Measurements from ENCODE around the gene BCR.

BCR gene

DNA sequence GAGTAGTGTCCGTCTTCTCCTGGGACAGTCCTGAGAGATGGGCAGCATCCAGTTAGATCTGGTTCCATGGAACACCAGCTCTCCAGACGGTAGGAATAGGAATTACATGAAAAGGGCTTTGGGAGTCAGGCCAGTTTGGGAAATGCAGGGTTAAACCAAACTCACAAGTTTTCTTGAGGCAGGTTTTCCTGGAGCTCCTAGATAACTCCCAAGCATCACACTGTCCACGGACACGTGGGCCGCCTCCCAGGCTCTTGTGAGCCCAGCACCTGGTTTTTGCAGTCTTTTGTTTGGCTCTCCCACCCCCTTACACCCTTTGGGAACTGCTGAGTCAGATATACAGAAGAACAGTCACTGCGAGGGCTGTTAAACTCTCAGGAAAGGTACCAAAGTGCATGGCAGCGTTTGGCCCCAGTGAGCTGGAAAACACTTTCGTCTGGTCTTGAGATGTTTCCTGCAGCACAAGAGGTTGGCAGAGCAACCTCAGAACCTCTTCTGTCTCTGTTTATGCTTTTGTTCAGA lies 90.0 kb downstream of the BCR start:
- WGBS (ENCODE audit: extremely low coverage, insufficient coverage, insufficient read length): no CpG with 5 or more reads among the region's 8 CpGs
- Histone ChIP-seq H4K91ac (ENCODE audit: low read depth, low read length) (no peak overlapping the region), H3K27me3 (ENCODE audit: insufficient read depth, low read length) (no peaks in the 10 kb centered on the region)

DNA sequence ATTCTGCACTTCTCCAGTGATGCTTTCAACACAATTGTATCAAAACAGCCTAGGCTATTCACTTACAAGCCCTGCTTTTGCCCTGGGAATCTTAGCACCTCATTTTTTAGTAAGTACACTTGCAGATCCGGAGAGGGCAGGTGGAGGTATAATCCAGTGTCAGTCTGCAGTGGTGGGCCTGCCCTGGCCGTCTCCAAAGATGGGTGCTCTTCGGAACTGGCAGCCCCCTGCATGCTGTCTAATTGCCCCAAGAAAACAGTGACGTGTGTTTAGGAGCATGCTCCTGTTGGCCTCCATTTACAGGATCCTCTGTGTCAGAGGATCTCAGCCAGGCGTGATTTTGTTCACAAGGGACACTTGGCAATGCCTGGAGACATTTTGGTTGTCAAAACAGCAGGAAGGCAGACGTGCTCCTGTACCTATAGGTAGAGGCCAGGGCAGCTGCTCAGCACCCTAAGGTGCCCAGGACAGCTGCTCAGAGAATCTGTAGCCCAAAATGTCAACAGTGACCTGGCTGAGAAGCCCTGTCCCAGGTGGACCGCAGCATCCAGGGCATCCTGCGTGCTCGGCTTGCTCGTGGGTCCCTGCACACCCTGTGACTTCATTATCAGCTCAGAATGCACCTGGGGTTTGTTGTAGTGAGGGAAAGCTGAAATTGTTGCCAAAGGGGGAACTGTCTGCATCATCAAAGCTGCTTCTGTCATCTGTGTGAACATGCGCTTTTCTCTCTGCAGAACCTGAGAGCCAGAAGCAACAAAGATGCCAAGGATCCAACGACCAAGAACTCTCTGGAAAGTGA lies 90.7 kb downstream of the BCR start:
- Histone ChIP-seq H2BK120ac (ENCODE audit: insufficient read depth, low read length, poor library complexity) (no peak overlapping the region), H2BK5ac (ENCODE audit: low read depth, low read length, poor library complexity) (no peak overlapping the region), H3K36me3 (ENCODE audit: control insufficient read depth in 1 of 2, insufficient read depth in 2 of 2, low read length in 2 of 2) (peaks cover 79 to 84% of the 10 kb centered on the region in 2 experiments), H3K4me2 (ENCODE audit: low read length) (no peak overlapping the region), H4K91ac (ENCODE audit: low read depth, low read length) (no peak overlapping the region), H3K23ac (ENCODE audit: low read length) (no peak overlapping the region), H2BK12ac (ENCODE audit: low read length) (no peak overlapping the region), H3K4me3 (ENCODE audit: low read depth, low read length) (no peak overlapping the region), H4K8ac (ENCODE audit: low read depth, low read length) (no peak overlapping the region), H3K27ac (ENCODE audit: low read depth, low read length) (no peak overlapping the region), H4K12ac (ENCODE audit: low read depth, low read length) (no peak overlapping the region), H3K9me3 (ENCODE audit: insufficient read depth, low read depth, low read length) (no peaks in the 10 kb centered on the region), H3K9ac (ENCODE audit: low read length) (no peak overlapping the region), H2AK5ac (ENCODE audit: low read length) (no peak overlapping the region), H2AFZ (ENCODE audit: insufficient read depth, low read length, poor library complexity) (no peak overlapping the region), H3K14ac (ENCODE audit: low read length) (no peak overlapping the region), H3K79me1 (ENCODE audit: low read length) (no peaks in the 10 kb centered on the region), H3K4me1 (ENCODE audit: control insufficient read depth in 1 of 2, insufficient read depth in 2 of 2, low read length in 2 of 2) (no peaks in the 10 kb centered on the region), H3K27me3 (ENCODE audit: insufficient read depth, low read length) (no peaks in the 10 kb centered on the region), H3K18ac (ENCODE audit: low read length) (no peak overlapping the region), H3K79me2 (ENCODE audit: control insufficient read depth, insufficient read depth, low read length, poor library complexity) (no peaks in the 10 kb centered on the region), H3K4ac (ENCODE audit: low read depth, low read length) (no peak overlapping the region)
- no peak for DNase-seq
- WGBS (ENCODE audit: extremely low coverage, insufficient coverage, insufficient read length): no CpG with 5 or more reads among the region's 12 CpGs

More for the DNA sequence above, 90.0 kb downstream of the BCR start:
- Histone ChIP-seq H2AFZ (ENCODE audit: insufficient read depth, low read length, poor library complexity) (no peak overlapping the region), H2BK120ac (ENCODE audit: insufficient read depth, low read length, poor library complexity) (no peak overlapping the region), H3K4me2 (ENCODE audit: low read length) (no peak overlapping the region), H3K9me3 (ENCODE audit: insufficient read depth, low read depth, low read length) (no peaks in the 10 kb centered on the region), H2BK12ac (ENCODE audit: low read length) (no peak overlapping the region), H3K79me1 (ENCODE audit: low read length) (no peaks in the 10 kb centered on the region), H3K4me1 (ENCODE audit: control insufficient read depth in 1 of 2, insufficient read depth in 2 of 2, low read length in 2 of 2) (no peaks in the 10 kb centered on the region), H4K8ac (ENCODE audit: low read depth, low read length) (no peak overlapping the region), H2AK5ac (ENCODE audit: low read length) (no peak overlapping the region), H3K4me3 (ENCODE audit: low read depth, low read length) (no peak overlapping the region), H3K36me3 (ENCODE audit: control insufficient read depth in 1 of 2, insufficient read depth in 2 of 2, low read length in 2 of 2) (peaks cover 75 to 79% of the 10 kb centered on the region in 2 experiments), H4K12ac (ENCODE audit: low read depth, low read length) (no peak overlapping the region), H3K18ac (ENCODE audit: low read length) (no peak overlapping the region), H3K4ac (ENCODE audit: low read depth, low read length) (no peak overlapping the region), H3K14ac (ENCODE audit: low read length) (no peak overlapping the region), H2BK5ac (ENCODE audit: low read depth, low read length, poor library complexity) (no peak overlapping the region), H3K79me2 (ENCODE audit: control insufficient read depth, insufficient read depth, low read length, poor library complexity) (no peaks in the 10 kb centered on the region), H3K27ac (ENCODE audit: low read depth, low read length) (no peak overlapping the region), H3K9ac (ENCODE audit: low read length) (no peak overlapping the region), H3K23ac (ENCODE audit: low read length) (no peak overlapping the region)
- no peak for DNase-seq

GRCh38 chr22:23271597-23271908 lies 91.2 kb downstream of the BCR start:
- Histone ChIP-seq H2BK5ac (ENCODE audit: low read depth, low read length, poor library complexity) (no peak overlapping the region), H3K23ac (ENCODE audit: low read length) (no peak overlapping the region), H3K4me1 (ENCODE audit: control insufficient read depth in 1 of 2, insufficient read depth in 2 of 2, low read length in 2 of 2) (no peaks in the 10 kb centered on the region), H3K9ac (ENCODE audit: low read length) (no peak overlapping the region), H3K18ac (ENCODE audit: low read length) (no peak overlapping the region), H2AK5ac (ENCODE audit: low read length) (no peak overlapping the region), H2BK120ac (ENCODE audit: insufficient read depth, low read length, poor library complexity) (no peak overlapping the region), H3K36me3 (ENCODE audit: control insufficient read depth in 1 of 2, insufficient read depth in 2 of 2, low read length in 2 of 2) (peaks cover 83 to 86% of the 10 kb centered on the region in 2 experiments), H2AFZ (ENCODE audit: insufficient read depth, low read length, poor library complexity) (no peak overlapping the region), H4K91ac (ENCODE audit: low read depth, low read length) (no peak overlapping the region), H3K14ac (ENCODE audit: low read length) (no peak overlapping the region), H3K4ac (ENCODE audit: low read depth, low read length) (no peak overlapping the region), H2BK12ac (ENCODE audit: low read length) (no peak overlapping the region), H3K27me3 (ENCODE audit: insufficient read depth, low read length) (no peaks in the 10 kb centered on the region), H3K27ac (ENCODE audit: low read depth, low read length) (no peak overlapping the region), H3K4me3 (ENCODE audit: low read depth, low read length) (no peak overlapping the region), H3K4me2 (ENCODE audit: low read length) (no peak overlapping the region), H3K9me3 (ENCODE audit: insufficient read depth, low read depth, low read length) (no peaks in the 10 kb centered on the region), H4K8ac (ENCODE audit: low read depth, low read length) (no peak overlapping the region), H3K79me1 (ENCODE audit: low read length) (no peaks in the 10 kb centered on the region), H4K12ac (ENCODE audit: low read depth, low read length) (no peak overlapping the region), H3K79me2 (ENCODE audit: control insufficient read depth, insufficient read depth, low read length, poor library complexity) (no peaks in the 10 kb centered on the region)
- no CpG with 5 or more reads among the region's 4 CpGs for WGBS (ENCODE audit: extremely low coverage, insufficient coverage, insufficient read length)
- no peak for DNase-seq

- no peak overlapping the region for H3K18ac ChIP-seq (ENCODE audit: low read length)
- H3K14ac ChIP-seq (ENCODE audit: low read length): no peak overlapping the region
- H3K4me2 ChIP-seq (ENCODE audit: low read length): no peak overlapping the region
- no peak overlapping the region for H2BK5ac ChIP-seq (ENCODE audit: low read depth, low read length, poor library complexity)
- no peaks in the 10 kb centered on the region for H3K27me3 ChIP-seq (ENCODE audit: insufficient read depth, low read length)
- no peak for DNase-seq
- peaks cover 86 to 87% of the 10 kb centered on the region in 2 experiments for H3K36me3 ChIP-seq (ENCODE audit: control insufficient read depth in 1 of 2, insufficient read depth in 2 of 2, low read length in 2 of 2)
- H2AK5ac ChIP-seq (ENCODE audit: low read length): no peak overlapping the region
- H2BK12ac ChIP-seq (ENCODE audit: low read length): no peak overlapping the region
- no peaks in the 10 kb centered on the region for H3K4me1 ChIP-seq (ENCODE audit: control insufficient read depth in 1 of 2, insufficient read depth in 2 of 2, low read length in 2 of 2)
- no peaks in the 10 kb centered on the region for H3K79me2 ChIP-seq (ENCODE audit: control insufficient read depth, insufficient read depth, low read length, poor library complexity)
- H2AFZ ChIP-seq (ENCODE audit: insufficient read depth, low read length, poor library complexity): no peak overlapping the region
- no peaks in the 10 kb centered on the region for H3K9me3 ChIP-seq (ENCODE audit: insufficient read depth, low read depth, low read length)
- no peak overlapping the region for H4K8ac ChIP-seq (ENCODE audit: low read depth, low read length)
- H4K91ac ChIP-seq (ENCODE audit: low read depth, low read length): no peak overlapping the region
- H3K27ac ChIP-seq (ENCODE audit: low read depth, low read length): no peak overlapping the region
- H3K4ac ChIP-seq (ENCODE audit: low read depth, low read length): no peak overlapping the region
- no peaks in the 10 kb centered on the region for H3K79me1 ChIP-seq (ENCODE audit: low read length)
- H3K9ac ChIP-seq (ENCODE audit: low read length): no peak overlapping the region
- no peak overlapping the region for H2BK120ac ChIP-seq (ENCODE audit: insufficient read depth, low read length, poor library complexity)
- no peak overlapping the region for H3K4me3 ChIP-seq (ENCODE audit: low read depth, low read length)
- H3K23ac ChIP-seq (ENCODE audit: low read length): no peak overlapping the region
- no peak overlapping the region for H4K12ac ChIP-seq (ENCODE audit: low read depth, low read length)
- WGBS (ENCODE audit: extremely low coverage, insufficient coverage, insufficient read length): no CpG with 5 or more reads among the region's 8 CpGs
Observed at GRCh38 chr22:23272371-23272770, 92.1 kb downstream of the BCR start.

All from trophoblast cell (in vitro differentiated cells and primary cell).